GM10248 (cell line): ENCODE results near the gene TRIM16.
"Not testable (repeated sequence)": the region's sequence is repeated elsewhere in the genome, so short reads cannot be mapped to it uniquely, and the experiment has no call there.

ENCODE experiments used
- CTCF ChIA-PET: fragments of 300-600 bp; sonication (Branson Sonifier 250); formaldehyde crosslinking; extraction: SDS; loops from one replicate; lab custom pipeline; 2021; ENCODE audit warnings: antibody characterized with exemption; lab: Yijun Ruan, JAX
- POLR2A ChIA-PET: fragments of 350-650 bp; sonication (Branson Sonifier 250); formaldehyde crosslinking; extraction: SDS; loops from one replicate; lab custom pipeline; 2020; ENCODE audit warnings: antibody characterized with exemption; lab: Yijun Ruan, JAX
- DNase-seq: peaks from one replicate; pipeline ENCODE4 v3.0.0; 2012; ENCODE audit errors: extremely low spot score
- TF ChIP-seq, protein P1 (sequence below): IDR thresholded peaks from 2 replicates; pipeline ENCODE4 v1.5.1; 2012; ENCODE audit warnings: mild to moderate bottlenecking, low read depth; ENCODE audit errors: extremely low read depth, missing control alignments, control extremely low read depth

The TRIM16 gene

DNA sequence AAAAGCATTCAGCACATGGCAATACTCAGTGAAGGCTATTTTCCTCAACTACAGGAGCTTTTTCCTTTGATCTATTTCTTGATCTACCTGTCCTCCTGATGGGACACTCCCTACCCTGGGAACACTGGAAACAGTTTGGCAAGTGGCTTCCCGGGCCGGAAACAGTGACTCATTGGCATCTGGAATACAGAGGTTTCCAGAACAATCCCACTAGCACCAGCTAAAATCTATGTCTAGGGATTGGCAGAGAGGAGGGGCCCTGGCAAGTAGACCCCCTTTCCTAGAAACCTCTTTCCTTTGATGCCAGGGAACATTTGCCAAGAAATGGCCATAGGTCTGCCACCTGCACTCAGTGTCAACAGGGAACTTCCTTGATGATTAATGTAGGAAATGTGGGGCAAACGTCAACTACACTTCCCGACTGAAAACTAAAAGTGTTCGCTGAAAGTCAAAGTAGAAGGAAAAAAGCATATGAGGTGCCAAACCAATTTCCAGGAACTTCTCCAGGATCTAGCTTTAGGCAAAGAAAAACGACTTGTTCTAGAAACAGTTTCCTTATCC is 34.2 kb downstream of the TRIM16 start:
- ChIA-PET POLR2A (no interaction called here), CTCF (interaction anchor here (0.8 kb wide), 1 partner anchor 12 kb away, joined by 3 read pairs; no protein-coding TSS in a partner anchor)
- TF ChIP-seq, protein P1, sequence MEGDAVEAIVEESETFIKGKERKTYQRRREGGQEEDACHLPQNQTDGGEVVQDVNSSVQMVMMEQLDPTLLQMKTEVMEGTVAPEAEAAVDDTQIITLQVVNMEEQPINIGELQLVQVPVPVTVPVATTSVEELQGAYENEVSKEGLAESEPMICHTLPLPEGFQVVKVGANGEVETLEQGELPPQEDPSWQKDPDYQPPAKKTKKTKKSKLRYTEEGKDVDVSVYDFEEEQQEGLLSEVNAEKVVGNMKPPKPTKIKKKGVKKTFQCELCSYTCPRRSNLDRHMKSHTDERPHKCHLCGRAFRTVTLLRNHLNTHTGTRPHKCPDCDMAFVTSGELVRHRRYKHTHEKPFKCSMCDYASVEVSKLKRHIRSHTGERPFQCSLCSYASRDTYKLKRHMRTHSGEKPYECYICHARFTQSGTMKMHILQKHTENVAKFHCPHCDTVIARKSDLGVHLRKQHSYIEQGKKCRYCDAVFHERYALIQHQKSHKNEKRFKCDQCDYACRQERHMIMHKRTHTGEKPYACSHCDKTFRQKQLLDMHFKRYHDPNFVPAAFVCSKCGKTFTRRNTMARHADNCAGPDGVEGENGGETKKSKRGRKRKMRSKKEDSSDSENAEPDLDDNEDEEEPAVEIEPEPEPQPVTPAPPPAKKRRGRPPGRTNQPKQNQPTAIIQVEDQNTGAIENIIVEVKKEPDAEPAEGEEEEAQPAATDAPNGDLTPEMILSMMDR: no peak
- no peak for DNase-seq

- POLR2A ChIA-PET: no interaction called here
- CTCF ChIA-PET: no interaction called here
These were observed 35.7 kb downstream of the TRIM16 start for GRCh38 chr17:15648386-15648785.

DNA sequence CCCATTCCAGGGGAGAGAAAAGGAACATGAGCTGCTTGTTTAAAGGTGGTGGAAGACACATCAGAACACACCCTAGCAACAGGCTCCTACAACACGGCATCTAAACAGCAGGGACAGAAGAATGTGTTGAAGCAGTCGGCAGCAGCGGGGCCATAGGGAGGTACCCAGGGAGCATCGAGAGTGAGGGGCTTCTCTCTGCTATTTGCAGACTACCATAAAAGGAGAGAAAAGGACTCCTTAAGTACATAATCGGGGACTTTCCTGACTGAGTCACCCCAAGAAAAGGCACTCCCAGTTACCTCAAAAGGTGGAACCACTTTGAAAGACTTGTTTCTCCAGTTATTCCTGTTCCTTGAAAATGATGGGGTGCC is 38.2 kb downstream of the TRIM16 start:
- POLR2A ChIA-PET, CTCF ChIA-PET, DNase-seq: not testable (repeated sequence)

More at GRCh38 chr17:15648386-15648785, 35.7 kb downstream of the TRIM16 start:
- TF ChIP-seq, protein P1: no peak
- DNase-seq: no peak

- CTCF ChIA-PET, POLR2A ChIA-PET, DNase-seq: not testable (repeated sequence)
These were observed 38.8 kb downstream of the TRIM16 start for GRCh38 chr17:15645099-15645941.

DNA sequence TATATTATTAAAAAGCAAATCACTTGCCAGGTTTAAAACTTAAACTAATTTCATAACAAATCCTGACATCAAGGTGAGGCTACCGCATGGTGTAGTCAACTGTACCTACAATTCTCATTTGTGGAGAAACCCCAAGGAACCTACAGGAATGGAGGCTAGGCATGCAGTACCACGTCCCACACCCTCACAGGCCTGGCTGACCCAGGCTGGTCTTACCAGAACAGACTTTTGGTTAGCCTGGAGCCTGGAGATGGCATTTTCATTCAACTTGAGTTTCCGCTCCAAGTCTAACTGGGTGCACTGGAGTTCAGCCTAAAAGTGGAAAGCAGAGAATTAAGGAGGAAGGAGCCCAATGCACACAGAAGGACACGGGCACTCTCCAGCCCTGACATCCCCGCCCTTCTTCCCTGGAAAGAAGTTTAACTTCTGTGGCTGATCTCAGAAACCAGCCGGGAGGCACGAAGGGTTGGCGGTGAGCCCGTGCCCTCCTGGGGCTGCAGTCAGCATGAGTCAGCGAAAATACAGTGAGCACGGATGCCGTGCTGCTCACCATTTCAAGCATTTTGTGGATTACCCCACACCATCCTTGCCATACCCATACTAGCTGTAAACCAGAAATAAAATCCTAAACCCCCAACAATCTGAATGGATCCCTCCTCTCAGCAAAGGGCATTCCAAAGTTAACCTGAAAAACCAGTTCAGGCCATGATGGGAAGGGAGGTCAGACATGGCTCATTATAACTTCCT is 41.4 kb downstream of the TRIM16 start:
- POLR2A ChIA-PET, DNase-seq, CTCF ChIA-PET: not testable (repeated sequence)

DNA sequence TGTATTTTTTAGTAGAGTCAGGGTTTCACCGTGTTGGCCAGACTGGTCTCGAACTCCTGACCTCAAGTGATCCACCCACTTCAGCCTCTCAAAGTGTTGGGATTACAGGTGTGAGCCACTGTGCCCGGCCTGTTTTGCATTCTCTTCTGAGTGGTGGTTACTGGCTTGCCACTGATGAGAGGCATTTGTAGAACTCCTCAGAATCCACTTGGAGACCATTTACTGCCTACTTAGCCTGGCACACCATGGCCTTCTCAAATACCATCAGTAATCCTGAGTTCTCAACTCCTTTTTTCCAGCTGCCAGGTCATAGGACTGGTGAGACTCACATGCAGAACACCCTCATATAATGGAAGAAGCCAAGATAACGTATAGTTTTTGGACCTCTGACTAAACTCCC is 42.1 kb downstream of the TRIM16 start:
- POLR2A ChIA-PET, DNase-seq, CTCF ChIA-PET: not testable (repeated sequence)

DNA sequence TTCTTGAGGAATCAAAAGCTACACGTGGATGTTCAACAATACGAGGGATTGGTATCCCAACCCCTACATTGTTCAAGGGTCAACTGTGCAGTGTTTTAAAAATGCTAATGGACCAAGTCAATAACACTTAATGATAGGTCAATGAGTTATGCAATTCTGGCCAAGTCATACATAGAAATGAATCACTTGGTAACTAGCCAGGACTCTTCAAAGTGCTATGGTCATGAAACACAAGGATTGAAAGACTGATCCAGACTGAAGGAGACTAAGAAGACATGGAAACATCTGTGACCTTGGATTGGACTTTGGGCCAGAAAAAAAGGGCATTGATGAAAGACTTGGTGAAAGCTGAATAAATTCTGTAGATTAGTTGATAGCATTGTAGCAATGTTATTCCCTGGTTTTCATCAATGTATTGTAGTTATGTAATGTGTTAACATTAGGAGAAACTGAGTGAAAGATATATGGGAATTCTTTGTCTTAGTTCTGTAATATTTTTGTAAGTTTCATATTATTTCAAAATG is 53.1 kb downstream of the TRIM16 start:
- POLR2A ChIA-PET, CTCF ChIA-PET, DNase-seq: not testable (repeated sequence)

DNA sequence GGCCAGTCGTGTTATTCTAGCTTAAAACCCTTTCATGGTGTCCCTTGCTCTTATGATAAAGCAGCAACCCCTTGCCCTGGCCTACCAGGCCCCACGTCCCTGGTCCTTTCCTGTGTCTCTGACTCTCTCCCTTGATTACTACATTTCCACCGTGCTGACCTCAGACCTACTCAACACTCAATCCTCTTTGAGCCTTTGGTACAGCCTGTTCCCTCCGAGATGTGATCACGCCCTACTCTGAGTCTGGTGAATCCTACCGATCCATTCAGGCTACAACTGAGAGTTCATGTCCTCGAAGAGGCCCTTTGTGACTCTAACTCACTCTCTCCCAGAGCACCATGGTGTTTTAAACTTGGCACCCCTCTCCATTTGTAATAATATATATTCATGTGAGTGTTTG is 54.1 kb downstream of the TRIM16 start:
- POLR2A ChIA-PET, CTCF ChIA-PET, DNase-seq: not testable (repeated sequence)

- POLR2A ChIA-PET, DNase-seq, CTCF ChIA-PET: not testable (repeated sequence)
These were observed 60.4 kb downstream of the TRIM16 start for GRCh38 chr17:15623661-15624209.

GRCh38 chr17:15623255-15623654 is 60.9 kb downstream of the TRIM16 start:
- POLR2A ChIA-PET, CTCF ChIA-PET, DNase-seq: not testable (repeated sequence)

GRCh38 chr17:15622124-15622523 is 62.0 kb downstream of the TRIM16 start:
- POLR2A ChIA-PET, DNase-seq, CTCF ChIA-PET: not testable (repeated sequence)

DNA sequence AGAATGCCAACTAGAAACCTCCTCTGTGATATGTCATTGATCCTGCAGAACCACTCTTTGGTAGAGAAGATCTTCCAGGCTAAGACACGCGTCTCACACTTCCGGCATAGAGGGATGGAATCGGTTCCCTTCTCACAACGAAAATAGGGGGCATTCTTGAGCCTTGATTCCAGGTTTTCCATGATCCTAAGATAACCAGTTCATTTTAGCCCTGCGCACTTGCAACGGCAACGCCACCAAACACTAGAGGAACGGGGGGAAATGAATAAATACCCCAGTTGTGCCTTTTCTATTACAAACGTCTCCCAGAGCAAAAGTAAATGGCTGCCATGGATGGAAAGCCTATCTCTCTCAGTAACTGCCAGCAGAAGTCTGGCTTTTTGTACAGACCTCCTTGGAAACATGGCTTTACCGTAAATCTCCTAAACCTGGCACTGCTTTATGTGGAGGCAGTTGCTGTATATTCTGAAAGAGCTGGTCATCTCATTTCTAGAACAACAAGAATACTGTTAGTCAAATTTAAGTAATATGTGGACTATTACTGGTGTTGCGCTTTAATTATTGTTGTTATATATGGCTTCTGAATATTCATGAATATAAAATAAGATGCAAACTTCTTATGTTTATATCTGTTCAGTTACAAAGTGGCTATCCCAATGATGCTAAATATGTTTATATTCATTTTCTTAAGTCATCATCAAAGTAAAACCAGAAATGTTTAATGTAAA is 64.6 kb downstream of the TRIM16 start, which contains the start of gene FBXW10B:
Gene FBXW10B (minus strand): TSS at position 374 of the 728 bp plus-strand sequence. CDS start 192 bp downstream, at position 182.
- CTCF ChIA-PET, POLR2A ChIA-PET, DNase-seq: not testable (repeated sequence)

GRCh38 chr17:15616828-15617227 is 67.3 kb downstream of the TRIM16 start:
- DNase-seq, POLR2A ChIA-PET, CTCF ChIA-PET: not testable (repeated sequence)

GRCh38 chr17:15615850-15616249 is 68.3 kb downstream of the TRIM16 start:
- DNase-seq, POLR2A ChIA-PET, CTCF ChIA-PET: not testable (repeated sequence)

- CTCF ChIA-PET, DNase-seq, POLR2A ChIA-PET: not testable (repeated sequence)
These were observed 71.0 kb downstream of the TRIM16 start for GRCh38 chr17:15613111-15613510.
